Activated CD4-positive, alpha-beta memory T cell treated with anti-CD3 and anti-CD28 coated beads, Interleukin-2, amount 10 ng/mL, durations not matched to agents 7 days and 5 days (primary cell): ENCODE data around the gene CCDC90B. TPM values are rescaled to one million over a fixed set of nuclear protein-coding genes. Genes with fewer than 3 reads are reported as not detected.

Experiments used
- CTCF ChIA-PET: fragments of 350-600 bp; sonication (Branson Sonifier 250); formaldehyde crosslinking; loops from one replicate; lab custom pipeline; 2021; ENCODE audit warnings: antibody characterized with exemption, inconsistent platforms; lab: Charles Lee
- POLR2A ChIA-PET: fragments of 350-600 bp; sonication (Branson Sonifier 250); formaldehyde crosslinking; loops from one replicate; lab custom pipeline; 2021; ENCODE audit warnings: antibody characterized with exemption; lab: Charles Lee
- DNase-seq: peaks from one replicate; pipeline ENCODE4 v3.0.0-alpha.2; 2020
- H3K27ac Mint-ChIP-seq: one replicate; pipeline ENCODE4 v1.8.0; 2021; ENCODE audit warnings: mild to moderate bottlenecking, mixed read lengths
- H3K27me3 Mint-ChIP-seq: one replicate; pipeline ENCODE4 v1.8.0; 2021; ENCODE audit warnings: mixed read lengths
- H3K36me3 Mint-ChIP-seq: one replicate; pipeline ENCODE4 v1.8.0; 2021; ENCODE audit warnings: low read depth, mixed read lengths
- H3K4me1 Mint-ChIP-seq: one replicate; pipeline ENCODE4 v1.8.0; 2021; ENCODE audit warnings: mixed read lengths
- H3K4me3 Mint-ChIP-seq: one replicate; pipeline ENCODE4 v1.8.0; 2021; ENCODE audit warnings: mild to moderate bottlenecking, mixed read lengths
- H3K9me3 Mint-ChIP-seq: one replicate; pipeline ENCODE4 v1.8.0; 2021; ENCODE audit warnings: mixed read lengths
- total RNA-seq, 2 experiments: library from RNA; stranded (reverse); gene quantifications; one replicate each; pipeline ENCODE4 v1.2.3, GENCODE V29; 2021

CCDC90B gene
- total RNA-seq, 2 experiments from 2014 or later, result 29.7 to 31.5 TPM

GRCh38 chr11:83252941-83253340, 33.2 kb downstream of the CCDC90B start:
- H3K4me1 Mint-ChIP-seq, result peaks cover 7% of the 10 kb centered on the region
- DNase-seq, result no peak
- H3K36me3 Mint-ChIP-seq, result peaks cover 11% of the 10 kb centered on the region
- no peaks in the 10 kb centered on the region for H3K27me3 Mint-ChIP-seq
- no peaks in the 10 kb centered on the region for H3K9me3 Mint-ChIP-seq
- no peak overlapping the region for H3K27ac Mint-ChIP-seq
- H3K4me3 Mint-ChIP-seq, result no peak overlapping the region
- ChIA-PET POLR2A (interaction anchor here (1.0 to 1.2 kb wide), 2 partner anchors 33 to 351 kb away, joined by 3 to 4 read pairs; partner anchors contain the start of genes CCDC90B and DDIAS), CTCF (interaction anchor here (1.8 kb wide), 1 partner anchor 385 kb away, joined by 5 read pairs; no protein-coding TSS in a partner anchor)

DNA sequence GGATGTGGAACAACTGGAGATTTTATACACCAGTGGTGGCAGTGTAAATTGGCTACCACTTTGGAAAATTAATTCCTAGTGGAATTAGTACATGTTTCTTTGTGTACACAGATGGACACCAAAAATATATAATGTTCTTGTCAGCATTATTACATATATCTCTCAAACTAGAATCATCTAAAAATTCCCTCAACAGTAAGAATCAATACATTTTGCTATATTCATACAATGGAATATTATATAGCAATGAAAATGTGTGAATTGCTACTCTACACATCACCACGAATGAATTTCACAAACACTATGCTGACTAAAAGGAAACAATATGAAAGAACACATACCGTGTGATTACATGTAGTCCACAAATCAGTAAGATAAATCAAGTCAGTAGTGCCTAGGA, 33.9 kb downstream of the CCDC90B start:
- ChIA-PET POLR2A (interaction anchor here (1.0 to 1.2 kb wide), 2 partner anchors 34 to 350 kb away, joined by 3 to 4 read pairs; partner anchors contain the start of genes CCDC90B and DDIAS), CTCF (no interaction called here)
- Mint-ChIP-seq H3K27ac (no peak overlapping the region), H3K9me3 (no peaks in the 10 kb centered on the region), H3K4me1 (peaks cover 7% of the 10 kb centered on the region), H3K27me3 (no peaks in the 10 kb centered on the region), H3K36me3 (peaks cover 8% of the 10 kb centered on the region), H3K4me3 (no peak overlapping the region)
- no peak for DNase-seq

DNA sequence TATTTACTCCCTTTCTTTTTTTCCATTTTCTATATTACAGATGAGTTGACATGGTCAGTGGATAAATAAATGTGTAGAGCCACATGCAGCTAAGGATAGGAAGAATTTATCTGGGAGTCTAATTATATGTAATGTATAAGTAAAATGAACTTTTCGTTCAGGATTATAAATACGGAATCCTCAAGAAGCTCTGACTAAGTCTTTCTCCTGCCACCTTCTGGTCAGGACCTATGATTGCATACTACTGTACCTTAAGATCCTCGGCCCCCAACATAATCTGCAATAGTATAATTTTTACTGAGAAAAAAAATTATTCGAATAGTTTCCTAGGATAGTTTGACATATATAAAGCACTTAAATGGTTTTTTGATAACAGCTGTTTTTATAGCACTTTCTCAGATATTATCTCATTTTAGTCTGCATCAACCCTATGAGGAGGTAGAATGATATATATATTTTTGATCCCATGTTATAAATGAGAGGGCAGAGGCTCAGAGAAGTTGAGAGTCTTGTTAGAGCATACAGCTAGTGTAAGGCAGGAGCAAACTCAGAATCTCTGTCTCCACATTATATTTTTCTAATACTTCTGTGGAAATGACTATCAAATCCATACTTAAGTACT, 36.1 kb downstream of the CCDC90B start:
- H3K27ac Mint-ChIP-seq, result no peak overlapping the region
- no peak overlapping the region for H3K4me3 Mint-ChIP-seq
- peaks cover under 1% of the 10 kb centered on the region for H3K36me3 Mint-ChIP-seq
- ChIA-PET CTCF (interaction anchor here (0.9 to 7.1 kb wide), 23 partner anchors 8 to 530 kb away, joined by 3 to 52 read pairs (median 5); partner anchors contain the start of genes DDIAS, PCF11 and PRCP), POLR2A (interaction anchor here (0.9 to 2.2 kb wide), 4 partner anchors 36 to 349 kb away, joined by 3 to 12 read pairs (median 8); partner anchors contain the start of genes CCDC90B, DDIAS, PCF11 and PRCP)
- H3K4me1 Mint-ChIP-seq, result peaks cover 10% of the 10 kb centered on the region
- no peaks in the 10 kb centered on the region for H3K9me3 Mint-ChIP-seq
- DNase-seq, result no peak
- no peaks in the 10 kb centered on the region for H3K27me3 Mint-ChIP-seq

GRCh38 chr11:83249445-83249844, 36.7 kb downstream of the CCDC90B start:
- CTCF ChIA-PET, result interaction anchor here (1.1 to 7.1 kb wide), 23 partner anchors 9 to 530 kb away, joined by 3 to 52 read pairs (median 5); partner anchors contain the start of genes DDIAS, PCF11 and PRCP
- no peak for DNase-seq
- no peak overlapping the region for H3K27ac Mint-ChIP-seq
- POLR2A ChIA-PET, result interaction anchor here (0.9 to 2.2 kb wide), 4 partner anchors 36 to 349 kb away, joined by 3 to 12 read pairs (median 8); partner anchors contain the start of genes CCDC90B, DDIAS, PCF11 and PRCP
- no peaks in the 10 kb centered on the region for H3K27me3 Mint-ChIP-seq
- peaks cover 10% of the 10 kb centered on the region for H3K4me1 Mint-ChIP-seq
- no peak overlapping the region for H3K4me3 Mint-ChIP-seq
- no peaks in the 10 kb centered on the region for H3K9me3 Mint-ChIP-seq
- H3K36me3 Mint-ChIP-seq, result no peaks in the 10 kb centered on the region

GRCh38 chr11:83241291-83241946, 44.7 kb downstream of the CCDC90B start:
- Mint-ChIP-seq H3K27me3 (no peaks in the 10 kb centered on the region), H3K27ac (no peak overlapping the region), H3K4me1 (peaks cover under 1% of the 10 kb centered on the region), H3K9me3 (no peaks in the 10 kb centered on the region), H3K4me3 (no peak overlapping the region), H3K36me3 (no peaks in the 10 kb centered on the region)
- CTCF ChIA-PET, result no interaction called here
- POLR2A ChIA-PET, result no interaction called here
- DNase-seq, result peak; percentile 22

- no peak for DNase-seq
- Mint-ChIP-seq H3K27ac (no peak overlapping the region), H3K4me3 (no peak overlapping the region), H3K36me3 (no peaks in the 10 kb centered on the region), H3K4me1 (no peaks in the 10 kb centered on the region), H3K9me3 (no peaks in the 10 kb centered on the region), H3K27me3 (no peaks in the 10 kb centered on the region)
- ChIA-PET POLR2A (no interaction called here), CTCF (no interaction called here)
These were observed 48.1 kb downstream of the CCDC90B start for GRCh38 chr11:83238111-83238510.

DNA sequence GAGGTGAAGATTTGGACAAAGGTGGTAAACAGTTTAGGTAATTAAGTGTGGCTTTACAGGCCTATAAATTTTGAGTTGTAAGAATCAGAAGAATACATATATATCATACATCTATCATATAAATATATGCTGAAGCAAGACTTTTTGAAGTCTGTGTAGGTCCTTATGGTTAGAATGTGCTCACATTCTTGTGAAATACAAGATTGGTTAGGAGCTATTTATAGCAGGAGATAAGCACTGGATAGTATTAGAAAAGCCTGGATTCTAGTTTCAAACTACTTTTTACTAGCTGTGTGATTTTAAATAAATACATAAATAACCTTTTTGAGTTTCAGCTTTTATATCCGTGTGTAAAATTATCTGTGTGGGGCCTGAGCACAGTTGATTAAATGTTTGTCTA, 50.3 kb downstream of the CCDC90B start:
- Mint-ChIP-seq H3K4me1 (no peaks in the 10 kb centered on the region), H3K9me3 (no peaks in the 10 kb centered on the region), H3K27me3 (no peaks in the 10 kb centered on the region), H3K4me3 (no peak overlapping the region), H3K27ac (no peak overlapping the region), H3K36me3 (no peaks in the 10 kb centered on the region)
- ChIA-PET CTCF (interaction anchor here (1.0 to 2.8 kb wide), 2 partner anchors 14 to 369 kb away, joined by 4 to 11 read pairs; no protein-coding TSS in a partner anchor), POLR2A (no interaction called here)
- no peak for DNase-seq

GRCh38 chr11:83223457-83223856, 62.7 kb downstream of the CCDC90B start:
- Mint-ChIP-seq H3K4me1 (no peaks in the 10 kb centered on the region), H3K27me3 (peaks cover 6% of the 10 kb centered on the region), H3K27ac (no peak overlapping the region), H3K9me3 (no peaks in the 10 kb centered on the region), H3K4me3 (no peak overlapping the region), H3K36me3 (no peaks in the 10 kb centered on the region)
- no peak for DNase-seq
- POLR2A ChIA-PET, result no interaction called here
- CTCF ChIA-PET, result interaction anchor here (0.9 kb wide), 1 partner anchor 26 kb away, joined by 3 read pairs; no protein-coding TSS in a partner anchor

DNA sequence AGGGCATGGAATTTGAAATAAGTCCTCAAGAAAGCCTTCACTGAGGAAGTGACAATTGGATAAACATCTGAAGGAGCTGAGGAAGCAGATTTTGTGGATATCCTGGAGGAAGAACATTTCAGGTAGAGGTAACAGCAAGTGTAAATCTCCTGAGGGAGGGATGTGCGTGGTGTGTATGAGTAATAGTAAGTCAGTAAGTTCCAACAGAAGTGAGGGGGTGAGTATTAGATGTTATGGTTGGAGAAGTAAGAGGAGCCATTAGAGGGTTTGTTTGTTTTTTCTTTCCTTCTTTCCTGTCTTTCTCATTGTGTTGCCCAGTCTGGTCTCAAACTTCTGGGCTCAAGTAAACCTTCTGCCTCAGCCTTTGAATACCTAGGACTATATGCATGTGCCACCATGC, 63.7 kb downstream of the CCDC90B start:
- Mint-ChIP-seq H3K36me3 (no peaks in the 10 kb centered on the region), H3K4me3 (no peak overlapping the region), H3K27me3 (peaks cover 6% of the 10 kb centered on the region), H3K27ac (no peak overlapping the region), H3K9me3 (no peaks in the 10 kb centered on the region), H3K4me1 (no peaks in the 10 kb centered on the region)
- DNase-seq, result no peak
- CTCF ChIA-PET, result no interaction called here
- POLR2A ChIA-PET, result no interaction called here

DNA sequence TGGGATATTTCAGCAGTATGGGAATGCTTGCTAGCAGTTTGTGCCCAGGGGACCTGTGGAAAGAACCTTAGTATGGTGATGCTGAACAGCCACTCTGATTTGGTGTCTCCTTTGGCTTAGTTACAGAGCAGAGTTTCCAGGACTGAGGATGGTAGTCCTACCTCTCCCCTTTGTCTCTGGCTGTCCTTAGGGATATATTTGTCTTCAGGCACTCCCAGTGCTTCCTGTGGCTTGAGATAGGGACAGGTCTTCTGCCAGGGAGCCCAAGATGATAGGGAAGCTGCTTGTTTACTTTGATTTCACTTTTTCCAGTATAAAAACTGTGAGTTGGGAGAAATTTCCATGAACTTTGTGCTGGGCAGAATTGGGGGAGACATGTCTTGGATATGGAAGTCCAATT, 64.5 kb downstream of the CCDC90B start:
- POLR2A ChIA-PET, result no interaction called here
- Mint-ChIP-seq H3K27ac (no peak overlapping the region), H3K36me3 (no peaks in the 10 kb centered on the region), H3K27me3 (peaks cover 6% of the 10 kb centered on the region), H3K4me1 (no peaks in the 10 kb centered on the region), H3K4me3 (no peak overlapping the region), H3K9me3 (no peaks in the 10 kb centered on the region)
- CTCF ChIA-PET, result no interaction called here
- no peak for DNase-seq

DNA sequence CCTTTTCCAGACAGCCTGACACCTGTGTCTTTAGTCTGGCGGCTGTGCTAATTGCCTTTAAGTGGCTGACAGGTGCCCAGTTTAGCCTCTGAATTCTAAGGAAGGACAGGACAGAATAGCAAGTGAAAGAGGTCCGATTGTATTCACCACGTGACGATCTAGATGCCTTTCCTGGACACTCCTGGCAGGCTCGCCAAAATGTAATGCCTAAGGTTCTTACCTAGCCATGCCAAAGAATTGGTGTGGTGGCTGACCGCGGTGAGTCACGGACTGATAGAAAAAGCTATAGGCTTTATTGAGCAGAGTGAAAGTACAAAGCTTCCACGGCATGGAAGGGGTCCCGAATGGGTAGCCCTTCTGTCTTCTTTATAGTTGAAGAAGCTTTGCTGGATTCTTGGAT, 65.9 kb downstream of the CCDC90B start:
- Mint-ChIP-seq H3K27me3 (peaks cover 6% of the 10 kb centered on the region), H3K4me1 (no peaks in the 10 kb centered on the region), H3K27ac (no peak overlapping the region), H3K4me3 (no peak overlapping the region), H3K9me3 (no peaks in the 10 kb centered on the region), H3K36me3 (no peaks in the 10 kb centered on the region)
- DNase-seq, result no peak
- POLR2A ChIA-PET, result no interaction called here
- CTCF ChIA-PET, result no interaction called here

DNA sequence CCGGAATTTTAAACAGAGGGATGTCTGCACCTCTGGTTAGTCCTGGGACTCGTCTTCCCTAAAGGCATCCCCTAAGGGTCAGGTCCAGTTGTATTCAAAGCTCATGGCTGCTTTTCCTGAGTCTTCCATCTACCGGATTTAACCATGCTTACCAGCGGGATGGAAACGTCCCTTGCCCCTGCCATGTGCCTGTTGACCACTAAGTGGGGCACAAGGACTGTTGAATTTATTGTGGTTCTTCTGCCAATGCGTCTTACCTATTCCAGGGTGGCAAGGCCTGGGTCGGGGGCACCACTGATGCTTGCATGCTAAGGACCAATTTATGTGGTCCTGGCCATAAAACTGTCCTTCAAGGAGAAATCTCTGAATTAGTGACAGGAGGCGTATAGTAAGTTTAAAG, 67.1 kb downstream of the CCDC90B start:
- Mint-ChIP-seq H3K27me3 (peaks cover 6% of the 10 kb centered on the region), H3K4me3 (no peak overlapping the region), H3K27ac (no peak overlapping the region), H3K4me1 (no peaks in the 10 kb centered on the region), H3K9me3 (no peaks in the 10 kb centered on the region), H3K36me3 (no peaks in the 10 kb centered on the region)
- no peak for DNase-seq
- ChIA-PET POLR2A (no interaction called here), CTCF (no interaction called here)
